Neural crest cell (in vitro differentiated cells): ENCODE data around the gene SF3B4. TPM values are rescaled to one million over a fixed set of nuclear protein-coding genes. Genes with fewer than 3 reads are reported as not detected.
"Not testable (repeated sequence)": the region's sequence is repeated elsewhere in the genome, so short reads cannot be mapped to it uniquely, and the experiment has no call there.

Source experiments
- DNase-seq: peaks from one replicate; pipeline ENCODE4 v3.0.0; 2021; ENCODE audit warnings: low read depth, mixed read lengths, low spot score
- H3K27ac Mint-ChIP-seq: one replicate; pipeline ENCODE4 v1.8.0; 2021; ENCODE audit warnings: mild to moderate bottlenecking, mixed read lengths; ENCODE audit not compliant: unreplicated experiment
- H3K27me3 Mint-ChIP-seq: 2 replicates; pipeline ENCODE4 v1.8.0; 2021; ENCODE audit warnings: low read depth, mild to moderate bottlenecking, mixed read lengths
- H3K36me3 Mint-ChIP-seq: 2 replicates; pipeline ENCODE4 v1.8.0; 2021; ENCODE audit warnings: low read depth, mild to moderate bottlenecking, mixed read lengths
- H3K4me1 Mint-ChIP-seq: 2 replicates; pipeline ENCODE4 v1.8.0; 2021; ENCODE audit warnings: mixed read lengths
- H3K4me3 Mint-ChIP-seq: one replicate; pipeline ENCODE4 v1.8.0; 2021; ENCODE audit warnings: mild to moderate bottlenecking, mixed read lengths
- H3K9me3 Mint-ChIP-seq: 2 replicates; pipeline ENCODE4 v1.8.0; 2021; ENCODE audit warnings: mixed read lengths
- CTCF ChIP-seq: fragments of 200-600 bp; sonication (generic); conservative IDR thresholded peaks from 2 replicates; pipeline ENCODE4 v1.5.0; 2021; ENCODE audit warnings: antibody characterized with exemption, mild to moderate bottlenecking
- total RNA-seq: library from RNA; stranded (reverse); gene quantifications from 2 replicates; pipeline ENCODE4 v1.2.1, GENCODE V29; 2021

Gene SF3B4
- total RNA-seq, 1 donor from 2014 or later = 90.9 TPM

DNA sequence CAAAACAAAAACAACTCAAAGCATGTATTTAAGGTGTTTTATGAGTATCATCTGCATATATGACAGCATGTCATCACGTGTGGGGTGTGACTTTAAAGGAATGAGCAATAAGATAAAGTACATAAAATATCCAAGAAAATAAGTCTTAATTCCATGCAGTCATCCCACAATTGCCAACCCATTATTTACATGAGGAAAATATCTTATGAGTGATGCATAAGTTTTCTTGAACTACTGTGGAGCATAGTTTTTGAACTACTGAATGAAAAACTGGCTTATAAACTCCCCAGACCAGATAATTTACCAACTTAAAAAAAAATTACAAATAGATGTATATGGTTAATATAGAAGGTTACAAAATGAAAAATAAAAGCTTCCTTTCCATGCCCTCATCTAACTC is 38.8 kb upstream of the SF3B4 start:
- Mint-ChIP-seq H3K27ac (no peak overlapping the region), H3K4me3 (no peak overlapping the region), H3K36me3 (peaks cover 6% of the 10 kb centered on the region), H3K9me3 (no peaks in the 10 kb centered on the region), H3K27me3 (no peaks in the 10 kb centered on the region), H3K4me1 (no peaks in the 10 kb centered on the region)
- TF ChIP-seq CTCF = no peak
- no peak for DNase-seq

- Mint-ChIP-seq H3K27ac (peak overlapping the region; percentile 21), H3K36me3 (peaks cover 9% of the 10 kb centered on the region), H3K4me1 (no peaks in the 10 kb centered on the region), H3K9me3 (no peaks in the 10 kb centered on the region), H3K27me3 (no peaks in the 10 kb centered on the region), H3K4me3 (no peak overlapping the region)
- TF ChIP-seq CTCF = no peak
- DNase-seq = no peak
These were observed 37.8 kb upstream of the SF3B4 start for GRCh38 chr1:149965440-149965839.

DNA sequence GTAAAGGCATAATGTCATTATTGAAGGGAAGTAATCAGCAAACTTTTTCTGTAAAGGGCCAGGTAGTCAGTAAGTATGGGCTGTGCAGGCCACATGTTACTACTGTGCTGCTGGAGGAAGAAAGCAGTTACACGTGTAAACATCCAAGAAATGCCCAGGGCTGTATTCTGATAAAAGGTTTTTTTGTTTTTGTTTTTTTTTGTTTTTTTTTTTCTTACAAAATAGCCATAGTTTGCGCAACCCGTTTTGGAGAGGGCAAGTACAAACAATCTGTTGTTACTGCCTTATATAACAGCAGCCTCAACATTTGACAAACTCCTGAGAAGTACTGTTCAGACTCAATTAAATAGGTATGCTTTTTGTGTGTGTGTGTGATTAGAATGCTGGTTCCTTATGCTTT is 35.8 kb upstream of the SF3B4 start:
- no peak overlapping the region for H3K27ac Mint-ChIP-seq
- H3K4me1 Mint-ChIP-seq = no peaks in the 10 kb centered on the region
- no peaks in the 10 kb centered on the region for H3K27me3 Mint-ChIP-seq
- no peak overlapping the region for H3K4me3 Mint-ChIP-seq
- no peak for TF ChIP-seq CTCF
- peaks cover 3% of the 10 kb centered on the region for H3K9me3 Mint-ChIP-seq
- peaks cover 20% of the 10 kb centered on the region for H3K36me3 Mint-ChIP-seq
- no peak for DNase-seq

GRCh38 chr1:149962736-149963135 is 35.1 kb upstream of the SF3B4 start:
- H3K27me3 Mint-ChIP-seq = no peaks in the 10 kb centered on the region
- TF ChIP-seq CTCF = no peak
- no peak overlapping the region for H3K27ac Mint-ChIP-seq
- peaks cover 24% of the 10 kb centered on the region for H3K36me3 Mint-ChIP-seq
- DNase-seq = no peak
- H3K4me1 Mint-ChIP-seq = no peaks in the 10 kb centered on the region
- H3K9me3 Mint-ChIP-seq = peaks cover 6% of the 10 kb centered on the region
- no peak overlapping the region for H3K4me3 Mint-ChIP-seq

DNA sequence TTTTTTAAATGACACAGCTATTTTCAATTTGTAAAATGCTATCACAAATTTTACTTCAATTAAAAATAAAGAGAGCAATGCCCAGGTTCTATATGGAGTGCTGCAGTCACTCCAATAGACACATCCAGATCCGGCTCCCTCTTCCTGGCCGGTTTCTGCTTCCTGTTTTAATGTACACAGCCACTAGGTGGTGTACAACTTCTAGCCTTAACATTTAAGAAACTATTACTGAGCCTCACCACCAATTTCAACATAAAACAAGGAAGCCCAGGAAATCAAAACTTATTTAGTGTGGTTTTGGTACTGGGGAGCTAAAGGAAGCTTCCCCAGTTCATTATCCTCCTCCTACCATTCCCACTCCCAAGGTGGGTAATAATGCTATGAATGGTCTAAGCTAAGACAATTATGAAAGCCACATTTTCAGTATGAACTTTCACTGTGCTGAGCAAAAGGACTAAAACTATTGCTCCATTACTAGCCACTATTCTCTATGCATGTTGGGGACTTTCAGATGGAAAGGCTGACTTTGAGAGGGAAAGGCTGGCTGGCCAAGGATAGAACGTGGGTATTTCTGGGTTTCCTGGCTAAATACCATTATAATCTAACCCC is 34.5 kb upstream of the SF3B4 start:
- Mint-ChIP-seq H3K4me1 (no peaks in the 10 kb centered on the region), H3K36me3 (peaks cover 29% of the 10 kb centered on the region), H3K27ac (no peak overlapping the region), H3K4me3 (no peak overlapping the region), H3K9me3 (peaks cover 6% of the 10 kb centered on the region), H3K27me3 (no peaks in the 10 kb centered on the region)
- peak; percentile 90 for TF ChIP-seq CTCF
- peak; percentile 41 for DNase-seq

DNA sequence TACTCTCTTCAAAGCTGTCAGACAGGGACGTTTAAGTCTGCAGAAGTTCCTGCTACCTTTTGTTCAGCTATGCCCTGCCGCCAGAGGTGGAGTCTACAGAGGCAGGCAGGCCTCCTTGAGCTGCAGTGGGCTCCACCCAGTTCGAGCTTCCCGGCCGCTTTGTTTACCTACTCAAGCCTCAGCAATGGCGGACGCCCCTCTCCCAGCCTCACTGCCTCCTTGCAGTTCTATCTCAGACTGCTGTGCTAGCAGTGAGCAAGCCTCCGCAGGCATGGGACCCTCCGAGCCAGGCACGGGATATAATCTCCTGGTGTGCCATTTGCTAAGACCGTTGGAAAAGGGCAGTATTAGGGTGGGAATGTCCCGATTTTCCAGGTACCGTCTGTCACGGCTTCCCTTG is 29.9 kb upstream of the SF3B4 start:
- H3K9me3 Mint-ChIP-seq = peaks cover 10% of the 10 kb centered on the region
- H3K4me3 Mint-ChIP-seq, H3K27me3 Mint-ChIP-seq, H3K27ac Mint-ChIP-seq, DNase-seq, H3K4me1 Mint-ChIP-seq: not testable (repeated sequence)
- peaks cover 67% of the 10 kb centered on the region for H3K36me3 Mint-ChIP-seq
